ENCODE measurements around the gene LEO1.

LEO1 gene

GRCh38 chr15:51931638-51932037 is 39.9 kb downstream of the LEO1 start:
- no peak for DNase-seq (ENCODE audit: low read depth, low spot score)

GRCh38 chr15:51931016-51931415 is 40.6 kb downstream of the LEO1 start:
- no peak for DNase-seq (ENCODE audit: low read depth, low spot score)

- no peak for DNase-seq (ENCODE audit: low read depth, low spot score)
Observed at GRCh38 chr15:51926809-51927208, 44.8 kb downstream of the LEO1 start.

- DNase-seq (ENCODE audit: low read depth, low spot score), result no peak
Observed at GRCh38 chr15:51924156-51925068, 47.2 kb downstream of the LEO1 start.

- DNase-seq (ENCODE audit: low read depth, low spot score), result no peak
Observed at GRCh38 chr15:51917493-51917892, 54.1 kb downstream of the LEO1 start.

- no peak for DNase-seq (ENCODE audit: low read depth, low spot score)
Observed at GRCh38 chr15:51912528-51912927, 59.0 kb downstream of the LEO1 start.

- DNase-seq (ENCODE audit: low read depth, low spot score), result no peak
Observed at GRCh38 chr15:51909584-51909983, 62.0 kb downstream of the LEO1 start.

- DNase-seq (ENCODE audit: low read depth, low spot score), result no peak
Observed at GRCh38 chr15:51908316-51908715, 63.3 kb downstream of the LEO1 start.

GRCh38 chr15:51907136-51907862 is 64.3 kb downstream of the LEO1 start:
- no peak for DNase-seq (ENCODE audit: low read depth, low spot score)

- no peak for DNase-seq (ENCODE audit: low read depth, low spot score)
Observed at GRCh38 chr15:51904931-51905330, 66.6 kb downstream of the LEO1 start.

- no peak for DNase-seq (ENCODE audit: low read depth, low spot score)
Observed at GRCh38 chr15:51904421-51904820, 67.2 kb downstream of the LEO1 start.

GRCh38 chr15:51889486-51889885 is 82.1 kb downstream of the LEO1 start:
- no peak for DNase-seq (ENCODE audit: low read depth, low spot score)

- DNase-seq (ENCODE audit: low read depth, low spot score), result no peak
Observed at GRCh38 chr15:51888593-51889195, 82.9 kb downstream of the LEO1 start.
